ENCODE results near the gene LRRC75B.
"Not testable (repeated sequence)": the region's sequence is repeated elsewhere in the genome, so short reads cannot be mapped to it uniquely, and the experiment has no call there.

LRRC75B gene

GRCh38 chr22:24602105-24602749 is 9.4 kb upstream of the LRRC75B start:
- DNase-seq: not testable (repeated sequence)

- DNase-seq: no peak
Observed at GRCh38 chr22:24601217-24602104, 8.6 kb upstream of the LRRC75B start.

- not testable (repeated sequence) for DNase-seq
Observed at GRCh38 chr22:24599958-24600715, 7.3 kb upstream of the LRRC75B start.

- no peak for DNase-seq
Observed at GRCh38 chr22:24599514-24599913, 6.6 kb upstream of the LRRC75B start.

GRCh38 chr22:24597076-24597475 is 4.2 kb upstream of the LRRC75B start:
- DNase-seq: not testable (repeated sequence)

- DNase-seq: no peak
Observed at GRCh38 chr22:24595863-24596262, 3.0 kb upstream of the LRRC75B start.

GRCh38 chr22:24595228-24595627 is 2.4 kb upstream of the LRRC75B start:
- DNase-seq: no peak

GRCh38 chr22:24594569-24595120 is 1.8 kb upstream of the LRRC75B start:
- DNase-seq: no peak

- DNase-seq: no peak
Observed at GRCh38 chr22:24593836-24594568, 1.1 kb upstream of the LRRC75B start.

GRCh38 chr22:24593559-24593835 is 624 bp upstream of the LRRC75B start:
- DNase-seq: not testable (repeated sequence)

GRCh38 chr22:24592058-24592850 is 619 bp downstream of the LRRC75B start:
- no peak for DNase-seq

- no peak for DNase-seq
Observed at GRCh38 chr22:24591286-24591830, 1.5 kb downstream of the LRRC75B start.

- no peak for DNase-seq
Observed at GRCh38 chr22:24590596-24591173, 2.2 kb downstream of the LRRC75B start.

GRCh38 chr22:24589518-24590030 is 3.3 kb downstream of the LRRC75B start:
- DNase-seq: no peak

GRCh38 chr22:24588757-24589481 is 4.0 kb downstream of the LRRC75B start:
- DNase-seq: no peak

- DNase-seq: no peak
Observed at GRCh38 chr22:24588381-24588756, 4.5 kb downstream of the LRRC75B start.

GRCh38 chr22:24587948-24588347 is 4.9 kb downstream of the LRRC75B start:
- no peak for DNase-seq

GRCh38 chr22:24587251-24587650 is 5.6 kb downstream of the LRRC75B start:
- no peak for DNase-seq

GRCh38 chr22:24585927-24586546 is 6.8 kb downstream of the LRRC75B start:
- DNase-seq: no peak

GRCh38 chr22:24585461-24585860 is 7.4 kb downstream of the LRRC75B start:
- DNase-seq: no peak
